Transverse colon (tissue), 4 donors: ENCODE data around the gene ALDH7A1. TPM values are rescaled to one million over a fixed set of nuclear protein-coding genes. Genes with fewer than 3 reads are reported as not detected.

Experiments used
- DNase-seq: peaks from one replicate; pipeline ENCODE4 v3.0.0-alpha.2; 2019
- H3K27ac ChIP-seq, 4 donors: fragments of 200-600 bp; sonication (generic); 2 replicates each; pipeline ENCODE4 v1.5.1; 2016 to 2018; ENCODE audit warnings: inconsistent platforms in 4 of 4
- H3K27me3 ChIP-seq: fragments of 200-600 bp; sonication (generic); 2 replicates; pipeline ENCODE4 v1.5.1; 2017; ENCODE audit warnings: inconsistent platforms
- H3K36me3 ChIP-seq, 4 donors: fragments of 200-600 bp; sonication (generic); 2 replicates each; pipeline ENCODE4 v1.5.1; 2017 to 2019; ENCODE audit warnings: inconsistent platforms in 4 of 4
- H3K4me1 ChIP-seq, 4 donors: fragments of 200-600 bp; sonication (generic); 2 replicates each; pipeline ENCODE4 v1.5.1; 2017 to 2020; ENCODE audit warnings: inconsistent platforms in 4 of 4
- H3K4me3 ChIP-seq, 4 donors: fragments of 200-600 bp; sonication (generic); 1 replicate in 1 of 4; 2 replicates in 3 of 4; pipeline versions ENCODE4 v1.5.1 to v1.6.1; 2017 to 2019; ENCODE audit warnings: inconsistent platforms in 4 of 4
- H3K9me3 ChIP-seq, 2 donors: fragments of 200-600 bp; sonication (generic); 2 replicates each; pipeline ENCODE4 v1.5.1; 2017 to 2019; ENCODE audit warnings: inconsistent platforms in 2 of 2
- EP300 ChIP-seq: sonication (generic); formaldehyde crosslinking; IDR thresholded peaks from one replicate; pipeline ENCODE4 v1.6.1; 2017; ENCODE audit warnings: antibody characterized with exemption, low read depth
- POLR2A ChIP-seq: fragments of 450-650 bp; IDR thresholded peaks from one replicate; pipeline ENCODE4 v1.6.1; 2016; ENCODE audit warnings: antibody characterized with exemption, mild to moderate bottlenecking, moderate library complexity
- POLR2AphosphoS5 ChIP-seq, 3 donors: sonication (generic); formaldehyde crosslinking; IDR thresholded peaks; one replicate each; pipeline ENCODE4 v1.6.1; 2016; ENCODE audit warnings: antibody characterized with exemption in 3 of 3
- WGBS, 2 donors: methylation state at CpG; one replicate each; pipeline ENCODE4 v1.1.5; 2018; ENCODE audit warnings: low coverage in 1 of 2; 5-methylcytosine and 5-hydroxymethylcytosine counted together
- in situ Hi-C, 4 donors: fragments of 200-750 bp; cut with MboI; loops; one replicate each; pipeline versions ENCODE4 v1.15.0 to v1.15.1; 2017; ENCODE audit warnings: low sequenced_read_pairs in 3 of 4, low pct_ligation_motif_present in 1 of 4, low pct_unique_long_range_greater_than_20kb in 1 of 4
- intact Hi-C: fragments of 100-400 bp; cut with DNase I; formaldehyde crosslinking; loops from one replicate; pipeline ENCODE4 v1.15.1; 2023; ENCODE audit warnings: low total_unique reads
- total RNA-seq, 4 donors: library from RNA; depleted of rRNA; stranded (reverse); fragments of >200 nt; gene quantifications; one replicate each; pipeline ENCODE4 v1.1.0, GENCODE V29; 2016
- TF ChIP-seq, protein P1 (sequence below), 5 experiments: fragments of 200-600 bp in 3 of 5; fragments of 450-650 bp in 2 of 5; sonication (generic) in 3 of 5; IDR thresholded peaks; 1 replicate in 2 of 5; 2 replicates in 3 of 5; pipeline ENCODE4 v1.5.1; 2016 to 2017; ENCODE audit warnings: antibody characterized with exemption in 5 of 5, inconsistent platforms in 3 of 5, mild to moderate bottlenecking in 2 of 5, moderate library complexity in 1 of 5

ALDH7A1 gene
- total RNA-seq, 4 donors from 2014 or later, result 9.8 to 33.3 (median 15.1) TPM

DNA sequence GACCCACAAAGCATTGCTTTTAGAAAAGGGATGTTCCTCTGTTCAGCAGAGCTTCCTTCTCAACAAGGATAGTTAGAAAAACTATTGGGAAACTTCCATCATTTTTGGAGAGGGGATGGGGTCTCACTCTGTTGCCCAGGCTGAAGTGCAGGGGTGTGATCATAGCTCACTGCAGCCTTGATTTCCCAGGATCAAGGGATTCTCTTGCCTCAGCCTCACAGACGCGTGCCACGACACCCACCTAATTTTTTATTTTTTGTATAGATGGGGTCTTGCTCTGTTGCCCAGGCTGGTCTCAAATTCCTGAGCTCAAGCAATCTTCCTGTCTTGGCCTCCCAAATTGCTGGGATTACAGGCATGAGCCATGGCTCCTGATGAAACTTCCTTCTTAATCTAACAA is 40.6 kb upstream of the ALDH7A1 start:
- no peaks in the 10 kb centered on the region for H3K27me3 ChIP-seq
- H3K27ac ChIP-seq, result no peak overlapping the region
- in situ Hi-C loops (no loop called here), intact Hi-C loops (no loop called here)
- no peaks in the 10 kb centered on the region for H3K4me1 ChIP-seq
- TF ChIP-seq EP300, result no peak
- TF ChIP-seq, protein P1, sequence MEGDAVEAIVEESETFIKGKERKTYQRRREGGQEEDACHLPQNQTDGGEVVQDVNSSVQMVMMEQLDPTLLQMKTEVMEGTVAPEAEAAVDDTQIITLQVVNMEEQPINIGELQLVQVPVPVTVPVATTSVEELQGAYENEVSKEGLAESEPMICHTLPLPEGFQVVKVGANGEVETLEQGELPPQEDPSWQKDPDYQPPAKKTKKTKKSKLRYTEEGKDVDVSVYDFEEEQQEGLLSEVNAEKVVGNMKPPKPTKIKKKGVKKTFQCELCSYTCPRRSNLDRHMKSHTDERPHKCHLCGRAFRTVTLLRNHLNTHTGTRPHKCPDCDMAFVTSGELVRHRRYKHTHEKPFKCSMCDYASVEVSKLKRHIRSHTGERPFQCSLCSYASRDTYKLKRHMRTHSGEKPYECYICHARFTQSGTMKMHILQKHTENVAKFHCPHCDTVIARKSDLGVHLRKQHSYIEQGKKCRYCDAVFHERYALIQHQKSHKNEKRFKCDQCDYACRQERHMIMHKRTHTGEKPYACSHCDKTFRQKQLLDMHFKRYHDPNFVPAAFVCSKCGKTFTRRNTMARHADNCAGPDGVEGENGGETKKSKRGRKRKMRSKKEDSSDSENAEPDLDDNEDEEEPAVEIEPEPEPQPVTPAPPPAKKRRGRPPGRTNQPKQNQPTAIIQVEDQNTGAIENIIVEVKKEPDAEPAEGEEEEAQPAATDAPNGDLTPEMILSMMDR (IDR thresholded peaks at IDR 0.05), result no peak
- no peak for TF ChIP-seq POLR2AphosphoS5 (IDR thresholded peaks at IDR 0.05)
- no peak for TF ChIP-seq POLR2A
- H3K9me3 ChIP-seq, result no peaks in the 10 kb centered on the region
- no peaks in the 10 kb centered on the region for H3K36me3 ChIP-seq
- no peak for DNase-seq
- no peak overlapping the region for H3K4me3 ChIP-seq
- 80 to 100% methylated on average over 2 to 3 of the region's 3 CpGs for WGBS, 2 donors

DNA sequence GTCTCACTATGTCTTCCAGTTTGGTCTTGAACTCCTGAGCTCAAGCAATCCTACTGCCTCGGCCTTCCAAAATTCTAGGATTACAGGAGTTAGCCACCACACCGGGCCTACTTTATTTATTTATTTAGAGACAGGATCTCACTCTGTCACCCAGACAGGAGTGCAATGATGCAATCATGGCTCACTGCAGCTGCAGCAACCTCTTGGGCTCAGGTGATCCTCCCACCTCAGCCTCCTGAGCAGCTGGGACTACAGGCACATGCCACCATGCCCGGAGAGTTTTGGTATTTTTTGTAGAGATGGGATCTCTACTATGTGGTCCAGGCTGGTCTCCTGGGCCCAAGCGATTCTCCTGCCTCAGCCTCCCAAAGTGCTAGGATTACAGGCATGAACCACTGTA is 38.5 kb upstream of the ALDH7A1 start:
- DNase-seq, result no peak
- 80 to 89% methylated on average over 1 to 4 of the region's 4 CpGs for WGBS, 2 donors
- TF ChIP-seq, protein P1 (IDR thresholded peaks at IDR 0.05), result no peak
- TF ChIP-seq POLR2A (no peak), EP300 (no peak), POLR2AphosphoS5 (IDR thresholded peaks at IDR 0.05) (no peak)
- H3K4me3 ChIP-seq, result no peak overlapping the region
- no peaks in the 10 kb centered on the region for H3K9me3 ChIP-seq
- H3K36me3 ChIP-seq, result no peaks in the 10 kb centered on the region
- in situ Hi-C loops (no loop called here), intact Hi-C loops (no loop called here)
- H3K27me3 ChIP-seq, result no peaks in the 10 kb centered on the region
- no peak overlapping the region for H3K27ac ChIP-seq
- no peaks in the 10 kb centered on the region for H3K4me1 ChIP-seq

DNA sequence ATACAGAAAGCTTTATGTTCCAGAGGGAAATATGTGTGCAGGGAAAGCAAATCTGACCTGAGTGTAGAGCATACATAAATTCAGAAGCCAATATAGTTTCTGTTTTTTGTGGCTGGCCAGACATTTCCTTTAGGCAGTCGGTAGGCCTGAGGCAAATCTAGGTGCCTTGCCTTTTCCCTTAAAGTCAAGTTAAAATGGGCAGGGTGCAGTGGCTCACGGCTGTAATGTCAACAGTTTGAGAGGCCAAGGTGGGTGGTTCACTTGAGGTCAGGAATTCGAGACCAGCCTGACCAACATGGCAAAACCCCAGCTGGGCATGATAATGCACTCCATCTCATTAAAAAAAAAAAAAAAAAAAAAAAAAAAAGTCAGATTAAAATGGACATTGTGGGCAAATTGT is 36.9 kb upstream of the ALDH7A1 start:
- DNase-seq, result no peak
- H3K27ac ChIP-seq, result no peak overlapping the region
- intact Hi-C loops (no loop called here), in situ Hi-C loops (no loop called here)
- TF ChIP-seq, protein P1 (IDR thresholded peaks at IDR 0.05), result no peak
- no peak for TF ChIP-seq EP300
- no peak for TF ChIP-seq POLR2A
- TF ChIP-seq POLR2AphosphoS5 (IDR thresholded peaks at IDR 0.05), result no peak
- no peaks in the 10 kb centered on the region for H3K27me3 ChIP-seq
- no peak overlapping the region for H3K4me3 ChIP-seq
- no peaks in the 10 kb centered on the region for H3K36me3 ChIP-seq
- H3K4me1 ChIP-seq, result no peaks in the 10 kb centered on the region
- WGBS, 2 donors, result 56 to 78% methylated on average over 3 of the region's 3 CpGs
- H3K9me3 ChIP-seq, result no peaks in the 10 kb centered on the region

DNA sequence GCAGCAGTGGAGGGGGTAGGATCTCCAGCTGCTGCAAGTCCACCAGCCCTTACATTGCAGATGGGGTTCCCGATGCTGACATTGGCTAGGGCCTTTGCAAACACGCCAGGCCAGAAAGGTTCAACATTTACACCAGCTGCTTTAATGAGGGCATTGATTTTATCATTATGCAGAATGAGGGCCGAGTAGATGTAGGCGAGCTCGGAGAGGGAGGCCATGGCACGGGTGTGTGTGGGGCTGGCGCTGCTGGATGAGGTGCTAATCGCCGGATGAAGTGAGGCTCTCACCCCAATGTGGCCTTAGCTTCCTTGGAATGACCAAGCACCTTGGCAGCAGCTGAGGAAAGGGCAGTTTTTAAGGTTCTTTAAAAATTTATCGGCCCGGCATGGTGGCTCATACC is 33.1 kb upstream of the ALDH7A1 start:
- Histone ChIP-seq H3K4me3 (no peak overlapping the region), H3K4me1 (peaks cover 0 to 9% (median 6%) of the 10 kb centered on the region in 4 donors), H3K9me3 (no peaks in the 10 kb centered on the region), H3K27me3 (no peaks in the 10 kb centered on the region), H3K27ac (no peak overlapping the region), H3K36me3 (peaks cover 0 to 17% (median 7%) of the 10 kb centered on the region in 4 donors)
- TF ChIP-seq POLR2A (no peak), POLR2AphosphoS5 (IDR thresholded peaks at IDR 0.05) (no peak), EP300 (no peak)
- TF ChIP-seq, protein P1 (IDR thresholded peaks at IDR 0.05), result no peak
- 94% methylated on average over 11 of the region's 11 CpGs; no CpG with 5 or more reads in 1 of the 2 donors for WGBS, 2 donors
- in situ Hi-C loops, result no loop called here
- no peak for DNase-seq
- intact Hi-C loops, result no loop called here
